Measurements from ENCODE around the gene MTOR. TPM values are rescaled to one million over a fixed set of nuclear protein-coding genes. Genes with fewer than 3 reads are reported as not detected.
"Not testable (repeated sequence)": the region's sequence is repeated elsewhere in the genome, so short reads cannot be mapped to it uniquely, and the experiment has no call there.

MTOR gene
- total RNA-seq, 1 donor from 2014 or later = 54.4 TPM

GRCh38 chr1:11176081-11176706 is 86.2 kb downstream of the MTOR start:
- intact Hi-C loops (cut with micrococcal nuclease) = no loop called here
- H3K4me3 Mint-ChIP-seq = no peak overlapping the region
- no peak for DNase-seq
- peaks cover 5% of the 10 kb centered on the region for H3K36me3 Mint-ChIP-seq (ENCODE audit: low read depth)
- H3K27ac Mint-ChIP-seq = no peak overlapping the region
- H3K27me3 Mint-ChIP-seq = no peaks in the 10 kb centered on the region
- no peaks in the 10 kb centered on the region for H3K4me1 Mint-ChIP-seq
- H3K9me3 Mint-ChIP-seq = no peaks in the 10 kb centered on the region

GRCh38 chr1:11175461-11175860 is 86.9 kb downstream of the MTOR start:
- H3K9me3 Mint-ChIP-seq = no peaks in the 10 kb centered on the region
- no peak overlapping the region for H3K4me3 Mint-ChIP-seq
- H3K27ac Mint-ChIP-seq = no peak overlapping the region
- peaks cover 4% of the 10 kb centered on the region for H3K36me3 Mint-ChIP-seq (ENCODE audit: low read depth)
- DNase-seq = no peak
- no peaks in the 10 kb centered on the region for H3K27me3 Mint-ChIP-seq
- no peaks in the 10 kb centered on the region for H3K4me1 Mint-ChIP-seq
- intact Hi-C loops (cut with micrococcal nuclease) = no loop called here

GRCh38 chr1:11174261-11174942 is 87.9 kb downstream of the MTOR start:
- intact Hi-C loops (cut with micrococcal nuclease) = no loop called here
- Mint-ChIP-seq H3K27me3 (no peaks in the 10 kb centered on the region), H3K4me3 (no peak overlapping the region), H3K9me3 (no peaks in the 10 kb centered on the region), H3K4me1 (no peaks in the 10 kb centered on the region), H3K36me3 (ENCODE audit: low read depth) (peaks cover 4% of the 10 kb centered on the region), H3K27ac (no peak overlapping the region)
- no peak for DNase-seq

- H3K27ac Mint-ChIP-seq = no peak overlapping the region
- no peak for DNase-seq
- H3K36me3 Mint-ChIP-seq (ENCODE audit: low read depth) = peaks cover 23% of the 10 kb centered on the region
- H3K9me3 Mint-ChIP-seq = no peaks in the 10 kb centered on the region
- no peaks in the 10 kb centered on the region for H3K27me3 Mint-ChIP-seq
- H3K4me3 Mint-ChIP-seq = no peak overlapping the region
- no peaks in the 10 kb centered on the region for H3K4me1 Mint-ChIP-seq
- intact Hi-C loops (cut with micrococcal nuclease) = no loop called here
Observed at GRCh38 chr1:11170102-11170501, 92.2 kb downstream of the MTOR start.

GRCh38 chr1:11169202-11169601 is 93.1 kb downstream of the MTOR start:
- DNase-seq = no peak
- H3K4me3 Mint-ChIP-seq = no peak overlapping the region
- H3K27ac Mint-ChIP-seq = no peak overlapping the region
- H3K27me3 Mint-ChIP-seq = no peaks in the 10 kb centered on the region
- intact Hi-C loops (cut with micrococcal nuclease) = no loop called here
- no peaks in the 10 kb centered on the region for H3K4me1 Mint-ChIP-seq
- no peaks in the 10 kb centered on the region for H3K9me3 Mint-ChIP-seq
- H3K36me3 Mint-ChIP-seq (ENCODE audit: low read depth) = peaks cover 23% of the 10 kb centered on the region

GRCh38 chr1:11168731-11169130 is 93.6 kb downstream of the MTOR start:
- intact Hi-C loops (cut with micrococcal nuclease) = no loop called here
- Mint-ChIP-seq H3K27me3 (no peaks in the 10 kb centered on the region), H3K4me3 (no peak overlapping the region), H3K36me3 (ENCODE audit: low read depth) (peaks cover 23% of the 10 kb centered on the region), H3K9me3 (no peaks in the 10 kb centered on the region), H3K4me1 (no peaks in the 10 kb centered on the region), H3K27ac (no peak overlapping the region)
- DNase-seq = no peak

GRCh38 chr1:11166744-11167143 is 95.6 kb downstream of the MTOR start:
- intact Hi-C loops (cut with micrococcal nuclease); H3K27me3 Mint-ChIP-seq; H3K4me3 Mint-ChIP-seq; H3K9me3 Mint-ChIP-seq; H3K27ac Mint-ChIP-seq; H3K4me1 Mint-ChIP-seq; DNase-seq: not testable (repeated sequence)
- H3K36me3 Mint-ChIP-seq (ENCODE audit: low read depth) = peaks cover 27% of the 10 kb centered on the region

- H3K4me3 Mint-ChIP-seq; DNase-seq; H3K9me3 Mint-ChIP-seq; intact Hi-C loops (cut with micrococcal nuclease); H3K27ac Mint-ChIP-seq; H3K27me3 Mint-ChIP-seq; H3K4me1 Mint-ChIP-seq: not testable (repeated sequence)
- H3K36me3 Mint-ChIP-seq (ENCODE audit: low read depth) = peaks cover 24% of the 10 kb centered on the region
Observed at GRCh38 chr1:11162752-11163151, 99.6 kb downstream of the MTOR start.

GRCh38 chr1:11158720-11159321 is 103.5 kb downstream of the MTOR start:
- Mint-ChIP-seq H3K27ac (no peak overlapping the region), H3K36me3 (ENCODE audit: low read depth) (peaks cover 20% of the 10 kb centered on the region), H3K9me3 (no peaks in the 10 kb centered on the region), H3K4me1 (peaks cover 15% of the 10 kb centered on the region), H3K27me3 (no peaks in the 10 kb centered on the region), H3K4me3 (no peak overlapping the region)
- intact Hi-C loops (cut with micrococcal nuclease) = no loop called here
- no peak for DNase-seq

GRCh38 chr1:11158291-11158690 is 104.1 kb downstream of the MTOR start:
- H3K4me3 Mint-ChIP-seq = no peak overlapping the region
- H3K36me3 Mint-ChIP-seq (ENCODE audit: low read depth) = peaks cover 17% of the 10 kb centered on the region
- no peaks in the 10 kb centered on the region for H3K9me3 Mint-ChIP-seq
- intact Hi-C loops (cut with micrococcal nuclease) = no loop called here
- no peak for DNase-seq
- peaks cover 15% of the 10 kb centered on the region for H3K4me1 Mint-ChIP-seq
- H3K27ac Mint-ChIP-seq = no peak overlapping the region
- no peaks in the 10 kb centered on the region for H3K27me3 Mint-ChIP-seq

GRCh38 chr1:11157867-11158266 is 104.5 kb downstream of the MTOR start:
- DNase-seq = no peak
- no peaks in the 10 kb centered on the region for H3K27me3 Mint-ChIP-seq
- no peak overlapping the region for H3K4me3 Mint-ChIP-seq
- H3K27ac Mint-ChIP-seq = no peak overlapping the region
- intact Hi-C loops (cut with micrococcal nuclease) = no loop called here
- H3K4me1 Mint-ChIP-seq = peaks cover 15% of the 10 kb centered on the region
- H3K36me3 Mint-ChIP-seq (ENCODE audit: low read depth) = peaks cover 20% of the 10 kb centered on the region
- H3K9me3 Mint-ChIP-seq = no peaks in the 10 kb centered on the region

- intact Hi-C loops (cut with micrococcal nuclease) = no loop called here
- H3K4me3 Mint-ChIP-seq = no peak overlapping the region
- no peaks in the 10 kb centered on the region for H3K27me3 Mint-ChIP-seq
- H3K36me3 Mint-ChIP-seq (ENCODE audit: low read depth) = peaks cover 22% of the 10 kb centered on the region
- H3K27ac Mint-ChIP-seq = peak overlapping the region; percentile 74
- no peaks in the 10 kb centered on the region for H3K9me3 Mint-ChIP-seq
- peaks cover 15% of the 10 kb centered on the region for H3K4me1 Mint-ChIP-seq
- no peak for DNase-seq
Observed at GRCh38 chr1:11157394-11157793, 105.0 kb downstream of the MTOR start.

GRCh38 chr1:11156963-11157362 is 105.4 kb downstream of the MTOR start:
- intact Hi-C loops (cut with micrococcal nuclease) = no loop called here
- Mint-ChIP-seq H3K4me3 (no peak overlapping the region), H3K27me3 (no peaks in the 10 kb centered on the region), H3K9me3 (no peaks in the 10 kb centered on the region), H3K4me1 (peaks cover 15% of the 10 kb centered on the region), H3K27ac (peak overlapping the region; percentile 74), H3K36me3 (ENCODE audit: low read depth) (peaks cover 22% of the 10 kb centered on the region)
- no peak for DNase-seq

- intact Hi-C loops (cut with micrococcal nuclease) = no loop called here
- H3K4me1 Mint-ChIP-seq = peaks cover 15% of the 10 kb centered on the region
- H3K4me3 Mint-ChIP-seq = no peak overlapping the region
- H3K9me3 Mint-ChIP-seq = no peaks in the 10 kb centered on the region
- no peaks in the 10 kb centered on the region for H3K27me3 Mint-ChIP-seq
- DNase-seq = no peak
- H3K27ac Mint-ChIP-seq = peak overlapping the region; percentile 74
- H3K36me3 Mint-ChIP-seq (ENCODE audit: low read depth) = peaks cover 22% of the 10 kb centered on the region
Observed at GRCh38 chr1:11156441-11156840, 105.9 kb downstream of the MTOR start.
